GM19240 (cell line): ENCODE results near the gene DNAJC6.
A peak's percentile ranks its signal among the peaks of the same experiment; 100 is the strongest.
"Not testable (repeated sequence)": the region's sequence is repeated elsewhere in the genome, so short reads cannot be mapped to it uniquely, and the experiment has no call there.

Source experiments
- DNase-seq: peaks from one replicate; pipeline ENCODE4 v3.0.0; 2011; ENCODE audit warnings: low spot score; ENCODE audit not compliant: insufficient read length

The DNAJC6 gene

GRCh38 chr1:65309304-65310077 is at the start of gene DNAJC6:
DNAJC6 (plus strand) TSS chr1:65309543; CDS start chr1:65309746, 203 bp downstream.
- peak; percentile 14 for DNase-seq

GRCh38 chr1:65259816-65260215 is 49.5 kb upstream of the DNAJC6 start:
- no peak for DNase-seq

GRCh38 chr1:65260851-65261473 is 48.4 kb upstream of the DNAJC6 start:
- DNase-seq: no peak

GRCh38 chr1:65263286-65263685 is 46.1 kb upstream of the DNAJC6 start:
- DNase-seq: no peak

- DNase-seq: no peak
These were observed 45.0 kb upstream of the DNAJC6 start for GRCh38 chr1:65264197-65264929.

GRCh38 chr1:65265296-65265650 is 44.1 kb upstream of the DNAJC6 start:
- DNase-seq: no peak

- no peak for DNase-seq
These were observed 43.5 kb upstream of the DNAJC6 start for GRCh38 chr1:65265651-65266351.

- DNase-seq: no peak
These were observed 42.9 kb upstream of the DNAJC6 start for GRCh38 chr1:65266476-65266875.

- DNase-seq: no peak
These were observed 42.1 kb upstream of the DNAJC6 start for GRCh38 chr1:65267271-65267670.

- no peak for DNase-seq
These were observed 41.7 kb upstream of the DNAJC6 start for GRCh38 chr1:65267683-65268082.

GRCh38 chr1:65269612-65270011 is 39.7 kb upstream of the DNAJC6 start:
- DNase-seq: no peak

GRCh38 chr1:65276197-65276939 is 33.0 kb upstream of the DNAJC6 start:
- no peak for DNase-seq

GRCh38 chr1:65277605-65278347 is 31.6 kb upstream of the DNAJC6 start:
- no peak for DNase-seq

- no peak for DNase-seq
These were observed 30.8 kb upstream of the DNAJC6 start for GRCh38 chr1:65278376-65279069.

GRCh38 chr1:65279070-65279779 is 30.1 kb upstream of the DNAJC6 start:
- DNase-seq: no peak

- DNase-seq: no peak
These were observed 27.5 kb upstream of the DNAJC6 start for GRCh38 chr1:65281846-65282245.

- no peak for DNase-seq
These were observed 25.1 kb upstream of the DNAJC6 start for GRCh38 chr1:65284229-65284628.

GRCh38 chr1:65289449-65289848 is 19.9 kb upstream of the DNAJC6 start:
- no peak for DNase-seq

GRCh38 chr1:65291818-65292217 is 17.5 kb upstream of the DNAJC6 start:
- DNase-seq: not testable (repeated sequence)
